Measurements from ENCODE around the gene ADGRF4. TPM values are rescaled to one million over a fixed set of nuclear protein-coding genes. Genes with fewer than 3 reads are reported as not detected.

The ADGRF4 gene
- total RNA-seq (2021) = 4.5 and 5.2 TPM in 2 replicates
- percentile 65 among the genes with signal in this experiment for Bru-seq, nascent RNA
- percentile 67 among the genes with signal in this experiment for BruChase-seq, experiment 1, labeled RNA remaining after a 2-hour chase
- percentile 72 among the genes with signal in this experiment for BruChase-seq, experiment 2, labeled RNA remaining after a 6-hour chase
- long read RNA-seq, partial matches to known transcripts = 1 of 1 reads
- long read RNA-seq, other reads (novel, unspliced or antisense) = 0 of 1 reads

- peak; percentile 64 to 99 for DNase-seq
- Histone ChIP-seq H3K9me3 (ENCODE audit: insufficient read depth, low read depth) (no peaks in the 10 kb centered on the region), H3F3A (ENCODE audit: insufficient read depth, low read depth) (peaks cover 50% of the 10 kb centered on the region), H4K20me1 (ENCODE audit: insufficient read depth) (no peaks in the 10 kb centered on the region), H3K27me3 (ENCODE audit: insufficient read depth, low read depth) (no peaks in the 10 kb centered on the region), H3K4me1 (replicated peaks; ENCODE audit: insufficient read depth) (peaks cover 55% of the 10 kb centered on the region), H3K36me3 (ENCODE audit: low read depth) (0 out of 2 replicates have a peak, but pooled peaks cover 8% of the 10 kb centered on the region), H3K9me2 (ENCODE audit: insufficient read depth) (no peaks in the 10 kb centered on the region), H3K4me3 (peak within 1 kb of the TSS; percentile 76), H2AFZ (peak within 1 kb of the TSS; percentile 42; the same call in 1 of the 2 replicates), H3K4me2 (peak within 1 kb of the TSS; percentile 97), H3K79me2 (ENCODE audit: low read depth) (peaks cover 33% of the 10 kb centered on the region), H3K27ac (peak within 1 kb of the TSS; percentile 100)
- ChIA-PET CTCF (no interaction called here), POLR2A (ENCODE audit: unreplicated experiment) (interaction anchor here (0.7 kb wide), 1 partner anchor 1147 kb away, joined by 4 read pairs; no protein-coding TSS in a partner anchor)
- intact Hi-C loops (cut with micrococcal nuclease; ENCODE audit: unreplicated experiment) = loop anchor here (2.0 to 5.0 kb wide), 2 partner anchors 82 to 706 kb away; no protein-coding TSS in a partner anchor
- no TSS peak for BruUV-seq (replicated peaks)
- no peak for TF ChIP-seq EZH2 (IDR thresholded peaks at IDR 0.05; ENCODE audit: low read depth)
- no peak for TF ChIP-seq CTCF (conservative IDR thresholded peaks at IDR 0.05)
Observed at GRCh38 chr6:47698342-47698787, at the start of gene ADGRF4. ADGRF4 (plus strand) TSS chr6:47698580; CDS start chr6:47707246, 8,666 bp downstream.

- peak in 1 of 2 experiments; percentile 55 for DNase-seq
- intact Hi-C loops (cut with micrococcal nuclease; ENCODE audit: unreplicated experiment) = loop anchor here (5.0 kb wide), 1 partner anchor 132 kb away; the partner anchor contains the start of gene OPN5
- H3K4me3 ChIP-seq = no peak overlapping the region
- H3F3A ChIP-seq (ENCODE audit: insufficient read depth, low read depth) = peaks cover 11% of the 10 kb centered on the region; the same call in 1 of the 2 replicates
- no peaks in the 10 kb centered on the region for H4K20me1 ChIP-seq (ENCODE audit: insufficient read depth)
- CTCF ChIA-PET = no interaction called here
- H3K4me2 ChIP-seq = peak overlapping the region; percentile 61
- H3K27me3 ChIP-seq (ENCODE audit: insufficient read depth, low read depth) = no peaks in the 10 kb centered on the region
- POLR2A ChIA-PET (ENCODE audit: unreplicated experiment) = no interaction called here
- no TSS peak for BruUV-seq (replicated peaks)
- TF ChIP-seq EZH2 (IDR thresholded peaks at IDR 0.05; ENCODE audit: low read depth) (no peak), CTCF (conservative IDR thresholded peaks at IDR 0.05) (no peak)
- H3K4me1 ChIP-seq (replicated peaks; ENCODE audit: insufficient read depth) = peaks cover 28% of the 10 kb centered on the region
- H3K79me2 ChIP-seq (ENCODE audit: low read depth) = no peaks in the 10 kb centered on the region
- peak overlapping the region; percentile 46 for H2AFZ ChIP-seq
- H3K9me3 ChIP-seq (ENCODE audit: insufficient read depth, low read depth) = no peaks in the 10 kb centered on the region; the same call in 1 of the 2 replicates
- H3K9me2 ChIP-seq (ENCODE audit: insufficient read depth) = no peaks in the 10 kb centered on the region
- no peaks in the 10 kb centered on the region for H3K36me3 ChIP-seq (ENCODE audit: low read depth)
- H3K27ac ChIP-seq = peak overlapping the region; percentile 75
Observed at GRCh38 chr6:47650553-47651432, 47.6 kb upstream of the ADGRF4 start.

- H3F3A ChIP-seq (ENCODE audit: insufficient read depth, low read depth) = peaks cover 13% of the 10 kb centered on the region; the same call in 1 of the 2 replicates
- CTCF ChIA-PET = no interaction called here
- no peaks in the 10 kb centered on the region; the same call in 1 of the 2 replicates for H3K9me3 ChIP-seq (ENCODE audit: insufficient read depth, low read depth)
- peak overlapping the region; percentile 61 for H3K4me2 ChIP-seq
- no peak for TF ChIP-seq EZH2 (IDR thresholded peaks at IDR 0.05; ENCODE audit: low read depth)
- H3K27me3 ChIP-seq (ENCODE audit: insufficient read depth, low read depth) = no peaks in the 10 kb centered on the region
- peaks cover 36% of the 10 kb centered on the region for H3K4me1 ChIP-seq (replicated peaks; ENCODE audit: insufficient read depth)
- no peaks in the 10 kb centered on the region for H4K20me1 ChIP-seq (ENCODE audit: insufficient read depth)
- peak in 1 of 2 experiments; percentile 52 for DNase-seq
- peak overlapping the region; percentile 75 for H3K27ac ChIP-seq
- peak overlapping the region; percentile 46 for H2AFZ ChIP-seq
- H3K36me3 ChIP-seq (ENCODE audit: low read depth) = no peaks in the 10 kb centered on the region
- intact Hi-C loops (cut with micrococcal nuclease; ENCODE audit: unreplicated experiment) = loop anchor here (5.0 kb wide), 1 partner anchor 131 kb away; the partner anchor contains the start of gene OPN5
- no peak overlapping the region for H3K4me3 ChIP-seq
- H3K79me2 ChIP-seq (ENCODE audit: low read depth) = no peaks in the 10 kb centered on the region
- no peaks in the 10 kb centered on the region for H3K9me2 ChIP-seq (ENCODE audit: insufficient read depth)
- BruUV-seq (replicated peaks) = no TSS peak
- POLR2A ChIA-PET (ENCODE audit: unreplicated experiment) = no interaction called here
Observed at GRCh38 chr6:47651505-47651944, 46.9 kb upstream of the ADGRF4 start.

Measured in PC-9 (cell line).